ENCODE results near the gene CHCHD5. TPM values are rescaled to one million over a fixed set of nuclear protein-coding genes. Genes with fewer than 3 reads are reported as not detected.

CHCHD5 gene
- total and polyA plus RNA-seq, 10 of the 15 experiments (the other 5 are each of a cell fraction or from before 2014, with no cell fraction given), result 16.4 to 118 (median 45.2) TPM

- TF ChIP-seq, protein P1, sequence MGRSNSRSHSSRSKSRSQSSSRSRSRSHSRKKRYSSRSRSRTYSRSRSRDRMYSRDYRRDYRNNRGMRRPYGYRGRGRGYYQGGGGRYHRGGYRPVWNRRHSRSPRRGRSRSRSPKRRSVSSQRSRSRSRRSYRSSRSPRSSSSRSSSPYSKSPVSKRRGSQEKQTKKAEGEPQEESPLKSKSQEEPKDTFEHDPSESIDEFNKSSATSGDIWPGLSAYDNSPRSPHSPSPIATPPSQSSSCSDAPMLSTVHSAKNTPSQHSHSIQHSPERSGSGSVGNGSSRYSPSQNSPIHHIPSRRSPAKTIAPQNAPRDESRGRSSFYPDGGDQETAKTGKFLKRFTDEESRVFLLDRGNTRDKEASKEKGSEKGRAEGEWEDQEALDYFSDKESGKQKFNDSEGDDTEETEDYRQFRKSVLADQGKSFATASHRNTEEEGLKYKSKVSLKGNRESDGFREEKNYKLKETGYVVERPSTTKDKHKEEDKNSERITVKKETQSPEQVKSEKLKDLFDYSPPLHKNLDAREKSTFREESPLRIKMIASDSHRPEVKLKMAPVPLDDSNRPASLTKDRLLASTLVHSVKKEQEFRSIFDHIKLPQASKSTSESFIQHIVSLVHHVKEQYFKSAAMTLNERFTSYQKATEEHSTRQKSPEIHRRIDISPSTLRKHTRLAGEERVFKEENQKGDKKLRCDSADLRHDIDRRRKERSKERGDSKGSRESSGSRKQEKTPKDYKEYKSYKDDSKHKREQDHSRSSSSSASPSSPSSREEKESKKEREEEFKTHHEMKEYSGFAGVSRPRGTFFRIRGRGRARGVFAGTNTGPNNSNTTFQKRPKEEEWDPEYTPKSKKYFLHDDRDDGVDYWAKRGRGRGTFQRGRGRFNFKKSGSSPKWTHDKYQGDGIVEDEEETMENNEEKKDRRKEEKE (IDR thresholded peaks at IDR 0.05), result no peak
- TF ChIP-seq, protein P2, sequence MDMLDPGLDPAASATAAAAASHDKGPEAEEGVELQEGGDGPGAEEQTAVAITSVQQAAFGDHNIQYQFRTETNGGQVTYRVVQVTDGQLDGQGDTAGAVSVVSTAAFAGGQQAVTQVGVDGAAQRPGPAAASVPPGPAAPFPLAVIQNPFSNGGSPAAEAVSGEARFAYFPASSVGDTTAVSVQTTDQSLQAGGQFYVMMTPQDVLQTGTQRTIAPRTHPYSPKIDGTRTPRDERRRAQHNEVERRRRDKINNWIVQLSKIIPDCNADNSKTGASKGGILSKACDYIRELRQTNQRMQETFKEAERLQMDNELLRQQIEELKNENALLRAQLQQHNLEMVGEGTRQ (IDR thresholded peaks at IDR 0.05; ENCODE audit: borderline replicate concordance, low read depth, low read length), result no peak
- TF ChIP-seq ZBTB4 (CRISPR knock-in tag; IDR thresholded peaks at IDR 0.05) (no peak), HDAC6 (IDR thresholded peaks at IDR 0.05; ENCODE audit: unreplicated experiment) (no peak), NFYA (IDR thresholded peaks at IDR 0.05; ENCODE audit: borderline replicate concordance, low read depth, low read length) (no peak), ZBTB40 (IDR thresholded peaks at IDR 0.05; ENCODE audit: borderline replicate concordance) (no peak), SUPT20H (IDR thresholded peaks at IDR 0.05; ENCODE audit: borderline replicate concordance, control insufficient read depth, low read depth, low read length) (no peak), ZNF687 (IDR thresholded peaks at IDR 0.05) (no peak), HSF1 (IDR thresholded peaks at IDR 0.05; ENCODE audit: low read depth, low read length) (no peak), CHD4 (IDR thresholded peaks at IDR 0.05) (no peak)
These were observed 52.3 kb downstream of the CHCHD5 start (continued) for GRCh38 chr2:112636605-112637288.
